Loucy (cell line): ENCODE measurements around the gene FLVCR2.

Experiments
- H2AFZ ChIP-seq: fragments of 200-600 bp; sonication (generic); 2 replicates; pipeline ENCODE4 v1.6.0; 2016; ENCODE audit warnings: antibody characterized with exemption, mild to moderate bottlenecking, low read length, moderate library complexity
- H3F3A ChIP-seq: fragments of 200-600 bp; 2 replicates; pipeline ENCODE4 v1.6.0; 2016; ENCODE audit warnings: antibody characterized with exemption, low read depth, mild to moderate bottlenecking
- H3K27me3 ChIP-seq: fragments of 200-600 bp; sonication (generic); 2 replicates; pipeline ENCODE4 v1.6.1; 2014; ENCODE audit warnings: low read length, mild to moderate bottlenecking; ENCODE audit not compliant: insufficient read depth, poor library complexity, severe bottlenecking
- H3K36me3 ChIP-seq: fragments of 200-600 bp; sonication (generic); 2 replicates; pipeline ENCODE4 v1.6.1; 2016; ENCODE audit warnings: low read length; ENCODE audit not compliant: insufficient read depth
- H3K4me1 ChIP-seq: fragments of 200-600 bp; sonication (generic); 2 replicates; pipeline ENCODE4 v1.5.1; 2014; ENCODE audit warnings: low read length, mild to moderate bottlenecking; ENCODE audit not compliant: insufficient read depth, poor library complexity, severe bottlenecking
- H3K4me2 ChIP-seq: fragments of 200-600 bp; sonication (generic); 2 replicates; pipeline ENCODE4 v1.6.0; 2014; ENCODE audit warnings: antibody characterized with exemption, low read length, low read depth, mild to moderate bottlenecking; ENCODE audit not compliant: poor library complexity, severe bottlenecking
- H3K4me3 ChIP-seq: fragments of 200-600 bp; sonication (generic); 2 replicates; pipeline ENCODE4 v1.5.1; 2014; ENCODE audit warnings: low read length, mild to moderate bottlenecking, mixed read lengths; ENCODE audit not compliant: poor library complexity, severe bottlenecking
- H3K79me2 ChIP-seq: fragments of 200-600 bp; sonication (generic); 2 replicates; pipeline ENCODE4 v1.6.1; 2014; ENCODE audit warnings: low read length; ENCODE audit not compliant: insufficient read depth
- H3K9ac ChIP-seq: fragments of 200-600 bp; sonication (generic); 2 replicates; pipeline ENCODE4 v1.6.0; 2014; ENCODE audit warnings: mild to moderate bottlenecking, low read depth, low read length, moderate library complexity; ENCODE audit not compliant: poor library complexity, severe bottlenecking
- H3K9me2 ChIP-seq: fragments of 200-600 bp; sonication (generic); replicated peaks from 2 replicates; pipeline ENCODE4 v1.6.1; 2016; ENCODE audit warnings: low read depth, low read length, mixed read lengths
- H3K9me3 ChIP-seq: fragments of 200-600 bp; sonication (generic); 2 replicates; pipeline ENCODE4 v1.6.1; 2014; ENCODE audit warnings: mild to moderate bottlenecking, antibody characterized with exemption, low read length, low read depth; ENCODE audit not compliant: insufficient read depth
- H4K20me1 ChIP-seq: fragments of 200-600 bp; sonication (generic); 2 replicates; pipeline ENCODE4 v1.6.0; 2014; ENCODE audit warnings: antibody characterized with exemption, low read length, mild to moderate bottlenecking; ENCODE audit not compliant: insufficient read depth, poor library complexity, severe bottlenecking
- CTCF ChIP-seq: fragments of 200-600 bp; sonication (generic); conservative IDR thresholded peaks from 2 replicates; pipeline ENCODE4 v1.5.1; 2014; ENCODE audit warnings: mild to moderate bottlenecking, antibody characterized with exemption, low read length
- EZH2phosphoT487 ChIP-seq: fragments of 200-600 bp; IDR thresholded peaks from 2 replicates; pipeline ENCODE4 v1.6.1; 2018; ENCODE audit warnings: antibody characterized with exemption, mild to moderate bottlenecking, moderate library complexity, borderline replicate concordance

FLVCR2 gene

GRCh38 chr14:75572104-75572503, 6.3 kb upstream of the FLVCR2 start:
- H3K9me2 ChIP-seq, result no peaks in the 10 kb centered on the region
- H3K36me3 ChIP-seq, result no peaks in the 10 kb centered on the region
- no peaks in the 10 kb centered on the region for H3F3A ChIP-seq
- no peaks in the 10 kb centered on the region for H3K27me3 ChIP-seq
- H3K79me2 ChIP-seq, result no peaks in the 10 kb centered on the region
- H3K4me3 ChIP-seq, result no peak overlapping the region
- H2AFZ ChIP-seq, result no peak overlapping the region
- TF ChIP-seq CTCF (no peak), EZH2phosphoT487 (no peak)
- no peaks in the 10 kb centered on the region for H4K20me1 ChIP-seq
- no peaks in the 10 kb centered on the region for H3K9me3 ChIP-seq
- H3K4me1 ChIP-seq, result peaks cover under 1% of the 10 kb centered on the region
- H3K9ac ChIP-seq, result no peak overlapping the region
- no peak overlapping the region for H3K4me2 ChIP-seq

GRCh38 chr14:75577090-75577489, 1.3 kb upstream of the FLVCR2 start:
- Histone ChIP-seq H3K4me3 (no peak overlapping the region), H3K79me2 (no peaks in the 10 kb centered on the region), H3K9me3 (no peaks in the 10 kb centered on the region), H3K4me2 (peak overlapping the region; percentile 94), H2AFZ (no peak overlapping the region; the same call in 1 of the 2 replicates), H3K36me3 (no peaks in the 10 kb centered on the region), H3K27me3 (no peaks in the 10 kb centered on the region), H3F3A (no peaks in the 10 kb centered on the region), H3K4me1 (peaks cover 12% of the 10 kb centered on the region), H4K20me1 (no peaks in the 10 kb centered on the region), H3K9me2 (no peaks in the 10 kb centered on the region), H3K9ac (no peak overlapping the region)
- TF ChIP-seq EZH2phosphoT487, result no peak
- TF ChIP-seq CTCF, result no peak

- peak overlapping the region; percentile 75 for H3K4me3 ChIP-seq
- no peaks in the 10 kb centered on the region for H3K79me2 ChIP-seq
- no peaks in the 10 kb centered on the region for H3F3A ChIP-seq
- H3K4me1 ChIP-seq, result peaks cover 12% of the 10 kb centered on the region
- TF ChIP-seq EZH2phosphoT487 (no peak), CTCF (peak; percentile 73)
- no peaks in the 10 kb centered on the region for H4K20me1 ChIP-seq
- peak overlapping the region; percentile 94 for H2AFZ ChIP-seq
- no peaks in the 10 kb centered on the region for H3K36me3 ChIP-seq
- peak overlapping the region; percentile 94 for H3K4me2 ChIP-seq
- no peak overlapping the region for H3K9ac ChIP-seq
- H3K9me3 ChIP-seq, result no peaks in the 10 kb centered on the region
- H3K9me2 ChIP-seq, result no peaks in the 10 kb centered on the region
- no peaks in the 10 kb centered on the region for H3K27me3 ChIP-seq
Observed at GRCh38 chr14:75577729-75578101, 705 bp upstream of the FLVCR2 start.
